HCT116 (cell line): Measurements from ENCODE around the gene ARSI. TPM values are rescaled to one million over a fixed set of nuclear protein-coding genes. Genes with fewer than 3 reads are reported as not detected.

Source experiments
- ATAC-seq: fragments of 200-7000 bp; cut with Tn5 transposase; 2 replicates; pipeline ENCODE4 v1.9.1; 2020; ENCODE audit warnings: mild to moderate bottlenecking, moderate library complexity
- BruUV-seq: library from RNA; stranded (reverse); fragments of 400-500 nt; replicated peaks from 2 replicates; lab custom pipeline; 2021; lab: Mats Ljungman, UMichigan
- CTCF ChIA-PET: fragments of 300-600 bp; sonication (Branson Sonifier 250); formaldehyde crosslinking; loops from one replicate; lab custom pipeline; 2021; ENCODE audit warnings: antibody characterized with exemption; lab: Charles Lee
- POLR2A ChIA-PET: fragments of 300-600, 350-600 bp; sonication (Branson Sonifier 250); formaldehyde crosslinking; loops from one replicate; lab custom pipeline; 2021; ENCODE audit warnings: antibody characterized with exemption; lab: Charles Lee
- RAD21 ChIA-PET, 2 experiments: fragments of 300-600 bp; sonication (Branson Sonifier 250); formaldehyde crosslinking; loops; one replicate each; lab custom pipeline; 2023; ENCODE audit warnings: low total read pairs in 2 of 2; ENCODE audit not compliant: uncharacterized antibody in 2 of 2, unreplicated experiment in 2 of 2, low non-redundant PET in 1 of 2; lab: Charles Lee
- DNase-seq: peaks from one replicate; pipeline ENCODE4 v3.0.0-alpha.2; 2010; ENCODE audit warnings: low read depth, low spot score
- H2AFZ ChIP-seq: fragments of 200-600 bp; shearing (Covaris generic), sonication (generic); 2 replicates; pipeline ENCODE4 v1.6.1; 2017; ENCODE audit warnings: low read depth, mixed run types, mixed read lengths, antibody characterized with exemption, low read length; ENCODE audit not compliant: poor library complexity, severe bottlenecking
- H3K27ac ChIP-seq: 2 replicates; pipeline ENCODE4 v1.5.1; 2012; ENCODE audit warnings: low read depth, low read length
- H3K27me3 ChIP-seq: fragments of 200-600 bp; sonication (generic); 2 replicates; pipeline ENCODE4 v1.6.1; 2016; ENCODE audit warnings: mixed run types, low read length, mixed read lengths; ENCODE audit not compliant: insufficient read depth
- H3K36me3 ChIP-seq, 2 experiments: fragments of 200-500 bp in 1 of 2; fragments of 200-600 bp in 1 of 2; sonication (Bioruptor generic) in 1 of 2; sonication (generic) in 1 of 2; 2 replicates each; pipeline versions ENCODE4 v1.5.1 to v1.6.1; 2014 to 2016; ENCODE audit warnings: low read length in 2 of 2, inconsistent platforms in 1 of 2, mixed read lengths in 1 of 2, mixed run types in 1 of 2; ENCODE audit not compliant: insufficient read depth in 2 of 2, control insufficient read depth in 1 of 2
- H3K4me1 ChIP-seq, 2 experiments: fragments of 200-600 bp in 1 of 2; sonication (generic) in 1 of 2; 2 replicates each; pipeline versions ENCODE4 v1.5.1 to v1.6.1; 2012 to 2017; ENCODE audit warnings: low read length in 2 of 2, inconsistent platforms in 1 of 2, mild to moderate bottlenecking in 1 of 2, mixed read lengths in 1 of 2, mixed run types in 1 of 2, moderate library complexity in 1 of 2; ENCODE audit not compliant: insufficient read depth in 2 of 2, control insufficient read depth in 1 of 2
- H3K4me2 ChIP-seq: fragments of 200-600 bp; sonication (generic); 2 replicates; pipeline ENCODE4 v1.6.1; 2017; ENCODE audit warnings: mixed run types, low read length, mixed read lengths
- H3K4me3 ChIP-seq, 2 experiments: fragments of 200-600 bp in 1 of 2; sonication (generic) in 1 of 2; replicated peaks in 1 of 2; 2 replicates each; pipeline ENCODE4 v1.5.1; 2011 to 2016; ENCODE audit warnings: low read length in 2 of 2, control low read depth in 1 of 2, low read depth in 1 of 2, mild to moderate bottlenecking in 1 of 2, mixed read lengths in 1 of 2, mixed run types in 1 of 2
- H3K79me2 ChIP-seq: fragments of 200-600 bp; sonication (generic); 2 replicates; pipeline ENCODE4 v1.6.1; 2017; ENCODE audit warnings: mild to moderate bottlenecking, mixed run types, low read length, moderate library complexity, mixed read lengths; ENCODE audit not compliant: insufficient read depth
- H3K9ac ChIP-seq: fragments of 200-600 bp; sonication (generic); 2 replicates; pipeline ENCODE4 v1.6.1; 2016; ENCODE audit warnings: low read length, mixed read lengths
- H3K9me2 ChIP-seq: fragments of 200-600 bp; sonication (generic), shearing (Covaris generic); 2 replicates; pipeline ENCODE4 v1.6.1; 2017; ENCODE audit warnings: mixed run types, mild to moderate bottlenecking, moderate library complexity; ENCODE audit not compliant: insufficient read depth
- H3K9me3 ChIP-seq, 2 experiments: fragments of 200-500 bp in 1 of 2; fragments of 200-600 bp in 1 of 2; sonication (Bioruptor generic) in 1 of 2; sonication (generic) in 1 of 2; 2 replicates each; pipeline ENCODE4 v1.6.1; 2014 to 2017; ENCODE audit warnings: low read length in 2 of 2, mixed read lengths in 2 of 2, inconsistent platforms in 1 of 2, low read depth in 1 of 2, mild to moderate bottlenecking in 1 of 2, mixed run types in 1 of 2, moderate library complexity in 1 of 2; ENCODE audit not compliant: control insufficient read depth in 1 of 2, insufficient read depth in 1 of 2
- H4K20me1 ChIP-seq: fragments of 200-600 bp; sonication (generic), shearing (Covaris generic); 2 replicates; pipeline ENCODE4 v1.6.1; 2017; ENCODE audit warnings: mixed run types, mild to moderate bottlenecking, moderate library complexity; ENCODE audit not compliant: insufficient read depth
- ATF3 ChIP-seq: IDR thresholded peaks from 2 replicates; pipeline ENCODE4 v1.6.1; 2012
- CBX3 ChIP-seq: IDR thresholded peaks from 2 replicates; pipeline ENCODE4 v1.6.1; 2012; ENCODE audit warnings: low read depth
- CEBPB ChIP-seq: IDR thresholded peaks from 2 replicates; pipeline ENCODE4 v1.6.1; 2012; ENCODE audit warnings: low read depth
- FOSL1 ChIP-seq: IDR thresholded peaks from 2 replicates; pipeline ENCODE4 v1.6.1; 2012; ENCODE audit warnings: low read depth
- JUND ChIP-seq: IDR thresholded peaks from 2 replicates; pipeline ENCODE4 v1.6.1; 2012
- POLR2AphosphoS5 ChIP-seq: IDR thresholded peaks from 2 replicates; pipeline ENCODE4 v1.6.1; 2011; ENCODE audit warnings: mild to moderate bottlenecking, low read depth, low read length, moderate library complexity
- RAD21 ChIP-seq: IDR thresholded peaks from 2 replicates; pipeline ENCODE4 v1.6.1; 2012; ENCODE audit warnings: low read depth, mild to moderate bottlenecking
- SP1 ChIP-seq: IDR thresholded peaks from 2 replicates; pipeline ENCODE4 v1.6.1; 2012; ENCODE audit warnings: low read depth
- SRF ChIP-seq: IDR thresholded peaks from 2 replicates; pipeline ENCODE4 v1.6.1; 2012; ENCODE audit warnings: low read depth
- TCF7L2 ChIP-seq: IDR thresholded peaks from 2 replicates; pipeline ENCODE4 v1.7.0; 2011; ENCODE audit warnings: borderline replicate concordance, inconsistent platforms; ENCODE audit not compliant: insufficient read depth, insufficient read length; ENCODE audit errors: extremely low read depth
- YY1 ChIP-seq: IDR thresholded peaks from 2 replicates; pipeline ENCODE4 v1.6.1; 2011; ENCODE audit warnings: low read length, low read depth, moderate library complexity, mild to moderate bottlenecking; ENCODE audit not compliant: insufficient replicate concordance; ENCODE audit errors: extremely low read depth
- ZBTB33 ChIP-seq: IDR thresholded peaks from 2 replicates; pipeline ENCODE4 v1.6.1; 2011; ENCODE audit warnings: mild to moderate bottlenecking, low read length, moderate library complexity; ENCODE audit not compliant: insufficient replicate concordance; ENCODE audit errors: extremely low read depth
- ZFX ChIP-seq: fragments of 450-650 bp; IDR thresholded peaks from 2 replicates; pipeline ENCODE4 v1.6.1; 2017
- intact Hi-C: fragments of 100-400 bp; cut with micrococcal nuclease; formaldehyde crosslinking; loops from 2 replicates; pipeline ENCODE4 v1.10.0; 2022
- total RNA-seq: library from RNA; stranded (reverse); gene quantifications from one replicate; pipeline ENCODE4 v1.2.1, GENCODE V29; 2021; ENCODE audit not compliant: unreplicated experiment
- TF ChIP-seq, protein P1 (sequence below): IDR thresholded peaks from 2 replicates; pipeline ENCODE4 v1.6.1; 2012

ARSI gene
- total RNA-seq, 1 experiment from 2014 or later: 0.07 TPM

- H3K79me2 ChIP-seq: no peaks in the 10 kb centered on the region
- H4K20me1 ChIP-seq: no peaks in the 10 kb centered on the region
- RAD21 ChIA-PET: no interaction called here
- H3K27ac ChIP-seq: peak overlapping the region; percentile 48; the same call in 1 of the 2 replicates
- H3K9me2 ChIP-seq: no peaks in the 10 kb centered on the region
- no peaks in the 10 kb centered on the region for H3K27me3 ChIP-seq
- H2AFZ ChIP-seq: peak overlapping the region; percentile 56
- POLR2A ChIA-PET: no interaction called here
- CTCF ChIA-PET: no interaction called here
- BruUV-seq: no TSS peak
- intact Hi-C loops: no loop called here
- peak overlapping the region; percentile 76 for H3K4me2 ChIP-seq
- DNase-seq (no peak), ATAC-seq (no peak)
- peak overlapping the region in 1 of 2 experiments; percentile 32; a peak in 1 of 4 replicates for H3K4me3 ChIP-seq
- no peaks in the 10 kb centered on the region for H3K9me3 ChIP-seq
- H3K9ac ChIP-seq: no peak overlapping the region; the same call in 1 of the 2 replicates
- H3K36me3 ChIP-seq: no peaks in the 10 kb centered on the region
- peaks cover 22% of the 10 kb centered on the region in 2 experiments for H3K4me1 ChIP-seq
- TF ChIP-seq, protein P1, sequence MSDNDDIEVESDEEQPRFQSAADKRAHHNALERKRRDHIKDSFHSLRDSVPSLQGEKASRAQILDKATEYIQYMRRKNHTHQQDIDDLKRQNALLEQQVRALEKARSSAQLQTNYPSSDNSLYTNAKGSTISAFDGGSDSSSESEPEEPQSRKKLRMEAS: no peak
- no peak for TF ChIP-seq SRF
- no peak for TF ChIP-seq CEBPB
- TF ChIP-seq POLR2AphosphoS5: no peak
- no peak for TF ChIP-seq ZFX
- TF ChIP-seq SP1: no peak
- TF ChIP-seq, all 23 proteins: peak for 0
Measured at GRCh38 chr5:150264667-150265603, 37.8 kb downstream of the ARSI start.

- H3K9me3 ChIP-seq: no peaks in the 10 kb centered on the region
- H3K27me3 ChIP-seq: no peaks in the 10 kb centered on the region
- no peaks in the 10 kb centered on the region for H3K9me2 ChIP-seq
- no peaks in the 10 kb centered on the region for H4K20me1 ChIP-seq
- DNase-seq (peak; percentile 70), ATAC-seq (peak; percentile 90)
- ChIA-PET POLR2A (no interaction called here), CTCF (interaction anchor here (1.7 kb wide), 1 partner anchor 23 kb away, joined by 4 read pairs; no protein-coding TSS in a partner anchor), RAD21 (no interaction called here)
- intact Hi-C loops: no loop called here
- peak overlapping the region; percentile 76 for H3K4me2 ChIP-seq
- H3K4me3 ChIP-seq: peak overlapping the region; percentile 5 to 32; a peak in 3 of 4 replicates
- peak overlapping the region; percentile 56 for H2AFZ ChIP-seq
- no peaks in the 10 kb centered on the region for H3K36me3 ChIP-seq
- H3K79me2 ChIP-seq: no peaks in the 10 kb centered on the region
- peak overlapping the region; percentile 42 for H3K9ac ChIP-seq
- H3K4me1 ChIP-seq: peaks cover 22% of the 10 kb centered on the region in 2 experiments
- H3K27ac ChIP-seq: peak overlapping the region; percentile 48
- BruUV-seq: no TSS peak
- TF ChIP-seq CEBPB: peak; percentile 65; the same call in 1 of the 2 replicates
- peak; percentile 36; the same call in 1 of the 2 replicates for TF ChIP-seq ZFX
- TF ChIP-seq TCF7L2: peak; percentile 9
- TF ChIP-seq ZBTB33: no peak
- TF ChIP-seq CBX3: peak; percentile 20; the same call in 1 of the 2 replicates
- peak; percentile 79 for TF ChIP-seq FOSL1
- peak; percentile 11 for TF ChIP-seq YY1
- no peak for TF ChIP-seq RAD21
- TF ChIP-seq JUND: peak; percentile 68; the same call in 1 of the 2 replicates
- TF ChIP-seq ATF3: no peak
- TF ChIP-seq, protein P1: peak; percentile 67
Measured at GRCh38 chr5:150263801-150264621, 38.7 kb downstream of the ARSI start.
